CD4-positive, alpha-beta T cell (primary cell): ENCODE results near the gene EHMT2. TPM values are rescaled to one million over a fixed set of nuclear protein-coding genes. Genes with fewer than 3 reads are reported as not detected.
A peak's percentile ranks its signal among the peaks of the same experiment; 100 is the strongest.

Source experiments
- ATAC-seq: fragments of 200-7000 bp; cut with Tn5 transposase; one replicate; pipeline ENCODE4 v1.10.0; 2022; ENCODE audit warnings: mild to moderate bottlenecking; ENCODE audit not compliant: poor library complexity
- CTCF ChIA-PET: fragments of 350-600 bp; sonication (Branson Sonifier 250); formaldehyde crosslinking; loops from one replicate; lab custom pipeline; 2021; ENCODE audit warnings: antibody characterized with exemption, inconsistent platforms; lab: Charles Lee
- POLR2A ChIA-PET: fragments of 350-600 bp; sonication (Branson Sonifier 250); formaldehyde crosslinking; loops from one replicate; lab custom pipeline; 2021; ENCODE audit warnings: antibody characterized with exemption, inconsistent platforms; lab: Charles Lee
- DNase-seq, 14 experiments: peaks; one replicate each; pipeline ENCODE4 v3.0.0-alpha.2; 2013 to 2020; ENCODE audit warnings: mixed read lengths in 2 of 14
- H3K27ac ChIP-seq, 2 donors: one replicate each; pipeline versions ENCODE4 v1.5.1 to v1.7.0; 2013; ENCODE audit warnings: low read length in 2 of 2, low read depth in 1 of 2, mild to moderate bottlenecking in 1 of 2
- H3K27me3 ChIP-seq, 2 experiments: 1 replicate in 1 of 2; 2 replicates in 1 of 2; pipeline versions ENCODE4 v1.6.1 to v1.7.0; 2013; ENCODE audit warnings: low read length in 2 of 2, control low read depth in 1 of 2, mild to moderate bottlenecking in 1 of 2, moderate library complexity in 1 of 2; ENCODE audit not compliant: insufficient read depth in 2 of 2, control insufficient read depth in 1 of 2
- H3K36me3 ChIP-seq: one replicate; pipeline ENCODE4 v1.6.1; 2013; ENCODE audit warnings: low read length, control low read depth; ENCODE audit not compliant: insufficient read depth
- H3K4me1 ChIP-seq: one replicate; pipeline ENCODE4 v1.6.1; 2013; ENCODE audit warnings: low read length, control low read depth; ENCODE audit not compliant: insufficient read depth
- H3K4me3 ChIP-seq: one replicate; pipeline ENCODE4 v1.5.1; 2013; ENCODE audit warnings: mild to moderate bottlenecking, low read length, moderate library complexity
- H3K9me3 ChIP-seq, 2 experiments: 1 replicate in 1 of 2; 2 replicates in 1 of 2; pipeline versions ENCODE4 v1.6.1 to v1.7.0; 2013; ENCODE audit warnings: low read length in 2 of 2, mild to moderate bottlenecking in 2 of 2, control low read depth in 1 of 2, moderate library complexity in 1 of 2; ENCODE audit not compliant: control insufficient read depth in 1 of 2, insufficient read depth in 1 of 2
- H3K27ac Mint-ChIP-seq: one replicate; pipeline ENCODE4 v1.8.0; 2020; ENCODE audit warnings: mixed read lengths
- H3K27me3 Mint-ChIP-seq: one replicate; pipeline ENCODE4 v1.8.0; 2021; ENCODE audit warnings: mixed read lengths
- H3K36me3 Mint-ChIP-seq: one replicate; pipeline ENCODE4 v1.8.0; 2021; ENCODE audit warnings: low read depth, mixed read lengths
- H3K4me1 Mint-ChIP-seq: one replicate; pipeline ENCODE4 v1.8.0; 2021; ENCODE audit warnings: low read depth, mixed read lengths
- H3K4me3 Mint-ChIP-seq: one replicate; pipeline ENCODE4 v1.8.0; 2020; ENCODE audit warnings: mild to moderate bottlenecking, mixed read lengths
- H3K9me3 Mint-ChIP-seq: one replicate; pipeline ENCODE4 v1.8.0; 2020; ENCODE audit warnings: mixed read lengths
- CTCF ChIP-seq: fragments of 200-600 bp; IDR thresholded peaks from one replicate; pipeline ENCODE4 v1.8.0; 2022; ENCODE audit warnings: antibody characterized with exemption, mild to moderate bottlenecking
- intact Hi-C, 2 experiments: fragments of 100-400 bp; cut with DNase I in 1 of 2; cut with micrococcal nuclease in 1 of 2; formaldehyde crosslinking; loops; one replicate each; pipeline versions ENCODE4 v1.15.1 to v1.9.0; 2023 to 2025; cut with DNase I, micrococcal nuclease
- total RNA-seq, 174 experiments: library from RNA in 2 of 174; stranded (reverse) in 2 of 174; gene quantifications; one replicate each; pipeline ENCODE4 v1.2.3 and lab custom pipeline; 2021 to 2026

The EHMT2 gene
- total RNA-seq, 2 experiments from 2014 or later, result 36.3 to 36.6 TPM

DNA sequence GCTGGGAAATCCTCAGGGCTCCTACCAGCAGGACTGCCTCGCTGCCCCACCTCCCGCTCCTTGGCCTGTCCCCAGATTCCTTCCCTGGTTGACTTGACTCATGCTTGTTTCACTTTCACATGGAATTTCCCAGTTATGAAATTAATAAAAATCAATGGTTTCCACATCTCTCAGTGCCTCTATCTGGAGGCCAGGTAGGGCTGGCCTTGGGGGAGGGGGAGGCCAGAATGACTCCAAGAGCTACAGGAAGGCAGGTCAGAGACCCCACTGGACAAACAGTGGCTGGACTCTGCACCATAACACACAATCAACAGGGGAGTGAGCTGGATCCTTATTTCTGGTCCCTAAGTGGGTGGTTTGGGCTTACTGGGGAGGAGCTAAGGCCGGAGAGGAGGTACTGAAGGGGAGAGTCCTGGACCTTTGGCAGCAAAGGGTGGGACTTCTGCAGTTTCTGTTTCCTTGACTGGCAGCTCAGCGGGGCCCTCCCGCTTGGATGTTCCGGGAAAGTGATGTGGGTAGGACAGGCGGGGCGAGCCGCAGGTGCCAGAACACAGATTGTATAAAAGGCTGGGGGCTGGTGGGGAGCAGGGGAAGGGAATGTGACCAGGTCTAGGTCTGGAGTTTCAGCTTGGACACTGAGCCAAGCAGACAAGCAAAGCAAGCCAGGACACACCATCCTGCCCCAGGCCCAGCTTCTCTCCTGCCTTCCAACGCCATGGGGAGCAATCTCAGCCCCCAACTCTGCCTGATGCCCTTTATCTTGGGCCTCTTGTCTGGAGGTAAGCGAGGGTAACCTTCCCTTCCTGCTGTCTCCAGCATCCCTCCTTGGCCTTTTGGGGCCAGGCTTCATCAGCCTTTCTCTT, 48.2 kb upstream of the EHMT2 start, which contains the start of gene CFB:
Gene CFB, plus strand, starts transcription at position 589 of the 863 bp plus-strand sequence. Its CDS starts 127 bp downstream, at position 716.
- intact Hi-C loops, result no loop called here
- DNase-seq, result peak in 2 of 14 experiments; percentile 32 to 34
- H3K9me3 Mint-ChIP-seq, result no peaks in the 10 kb centered on the region
- Histone ChIP-seq H3K4me1 (no peaks in the 10 kb centered on the region), H3K36me3 (no peaks in the 10 kb centered on the region), H3K27me3 (peaks cover 4 to 14% of the 10 kb centered on the region in 2 experiments), H3K4me3 (no peak within 1 kb of the TSS), H3K27ac (no peak within 1 kb of the TSS), H3K9me3 (no peaks in the 10 kb centered on the region)
- no peak for ATAC-seq
- no peak within 1 kb of the TSS for H3K4me3 Mint-ChIP-seq
- peaks cover 1% of the 10 kb centered on the region for H3K36me3 Mint-ChIP-seq
- peaks cover 13% of the 10 kb centered on the region for H3K27me3 Mint-ChIP-seq
- TF ChIP-seq CTCF, result no peak
- no peaks in the 10 kb centered on the region for H3K4me1 Mint-ChIP-seq
- no peak within 1 kb of the TSS for H3K27ac Mint-ChIP-seq
- POLR2A ChIA-PET, result no interaction called here
- CTCF ChIA-PET, result no interaction called here

DNA sequence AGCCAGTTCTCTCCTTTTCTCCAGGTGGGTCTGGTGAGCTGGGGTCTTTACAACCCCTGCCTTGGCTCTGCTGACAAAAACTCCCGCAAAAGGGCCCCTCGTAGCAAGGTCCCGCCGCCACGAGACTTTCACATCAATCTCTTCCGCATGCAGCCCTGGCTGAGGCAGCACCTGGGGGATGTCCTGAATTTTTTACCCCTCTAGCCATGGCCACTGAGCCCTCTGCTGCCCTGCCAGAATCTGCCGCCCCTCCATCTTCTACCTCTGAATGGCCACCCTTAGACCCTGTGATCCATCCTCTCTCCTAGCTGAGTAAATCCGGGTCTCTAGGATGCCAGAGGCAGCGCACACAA, 47.6 kb upstream of the EHMT2 start:
- no peak overlapping the region for H3K27ac Mint-ChIP-seq
- CTCF ChIA-PET, result no interaction called here
- Histone ChIP-seq H3K4me1 (no peaks in the 10 kb centered on the region), H3K4me3 (no peak overlapping the region), H3K27me3 (peaks cover 4 to 14% of the 10 kb centered on the region in 2 experiments), H3K27ac (no peak overlapping the region), H3K9me3 (no peaks in the 10 kb centered on the region), H3K36me3 (no peaks in the 10 kb centered on the region)
- no peaks in the 10 kb centered on the region for H3K36me3 Mint-ChIP-seq
- H3K4me3 Mint-ChIP-seq, result no peak overlapping the region
- H3K9me3 Mint-ChIP-seq, result no peaks in the 10 kb centered on the region
- TF ChIP-seq CTCF, result no peak
- H3K27me3 Mint-ChIP-seq, result peaks cover 17% of the 10 kb centered on the region
- intact Hi-C loops, result no loop called here
- DNase-seq, result no peak
- no peak for ATAC-seq
- POLR2A ChIA-PET, result interaction anchor here (1.1 kb wide), 1 partner anchor 44 kb away, joined by 3 read pairs; the partner anchor contains the start of gene ZBTB12
- no peaks in the 10 kb centered on the region for H3K4me1 Mint-ChIP-seq

GRCh38 chr6:31943742-31944141, 46.2 kb upstream of the EHMT2 start:
- no peak overlapping the region for H3K4me3 Mint-ChIP-seq
- peaks cover 17% of the 10 kb centered on the region for H3K27me3 Mint-ChIP-seq
- no peaks in the 10 kb centered on the region for H3K4me1 ChIP-seq
- H3K4me3 ChIP-seq, result no peak overlapping the region
- ATAC-seq (no peak), DNase-seq (no peak)
- ChIA-PET CTCF (no interaction called here), POLR2A (no interaction called here)
- H3K27ac ChIP-seq, result no peak overlapping the region
- no peaks in the 10 kb centered on the region for H3K36me3 ChIP-seq
- TF ChIP-seq CTCF, result no peak
- no peaks in the 10 kb centered on the region for H3K4me1 Mint-ChIP-seq
- no peaks in the 10 kb centered on the region for H3K9me3 Mint-ChIP-seq
- no peaks in the 10 kb centered on the region for H3K9me3 ChIP-seq
- no peaks in the 10 kb centered on the region for H3K36me3 Mint-ChIP-seq
- H3K27ac Mint-ChIP-seq, result no peak overlapping the region
- peaks cover 4 to 14% of the 10 kb centered on the region in 2 experiments for H3K27me3 ChIP-seq
- intact Hi-C loops, result no loop called here
